SK-N-MC (cell line): ENCODE measurements around the gene BCAT1.
"Not testable (repeated sequence)": the region's sequence is repeated elsewhere in the genome, so short reads cannot be mapped to it uniquely, and the experiment has no call there.

ENCODE experiments used
- DNase-seq: peaks from one replicate; pipeline ENCODE4 v3.0.0-alpha.2; 2011; ENCODE audit warnings: low read depth, low spot score
- H3K27ac ChIP-seq: fragments of 200-600 bp; sonication (generic); 2 replicates; pipeline ENCODE4 v1.5.1; 2016; ENCODE audit warnings: mixed run types
- H3K36me3 ChIP-seq: fragments of 200-600 bp; sonication (generic); 2 replicates; pipeline ENCODE4 v1.6.1; 2017; ENCODE audit warnings: antibody characterized with exemption, low read length, mixed read lengths; ENCODE audit not compliant: insufficient read depth
- H3K4me3 ChIP-seq: fragments of 200-600 bp; sonication (generic); 2 replicates; pipeline ENCODE4 v1.5.1; 2016
- H3K9ac ChIP-seq: fragments of 200-600 bp; sonication (generic); 2 replicates; pipeline ENCODE4 v1.8.0; 2017; ENCODE audit warnings: mixed run types, mixed read lengths; ENCODE audit not compliant: insufficient read length
- H3K9me3 ChIP-seq: fragments of 200-600 bp; sonication (generic); 2 replicates; pipeline ENCODE4 v1.6.1; 2017; ENCODE audit warnings: low read depth, mild to moderate bottlenecking, antibody characterized with exemption, low read length, moderate library complexity, mixed read lengths
- EZH2 ChIP-seq: fragments of 200-600 bp; sonication (generic); IDR thresholded peaks from one replicate; pipeline ENCODE4 v1.6.1; 2017; ENCODE audit warnings: antibody characterized with exemption
- FOXP2 ChIP-seq: optimal IDR thresholded peaks from 2 replicates; pipeline ENCODE3; 2011; ENCODE audit warnings: mild to moderate bottlenecking, moderate library complexity; ENCODE audit not compliant: insufficient read depth; ENCODE audit errors: extremely low read length, control extremely low read depth
- POLR2AphosphoS5 ChIP-seq: IDR thresholded peaks from 2 replicates; pipeline ENCODE4 v1.6.1; 2012; ENCODE audit warnings: mild to moderate bottlenecking, low read depth, low read length, borderline replicate concordance

Gene BCAT1

GRCh38 chr12:24922090-24922489 lies 26.8 kb downstream of the BCAT1 start:
- H3K27ac ChIP-seq = no peak overlapping the region
- TF ChIP-seq EZH2 (no peak), POLR2AphosphoS5 (no peak), FOXP2 (no peak)
- H3K36me3 ChIP-seq = no peaks in the 10 kb centered on the region; the same call in 1 of the 2 replicates

GRCh38 chr12:24921251-24922038 lies 27.5 kb downstream of the BCAT1 start:
- no peak overlapping the region for H3K27ac ChIP-seq
- H3K36me3 ChIP-seq = no peaks in the 10 kb centered on the region; the same call in 1 of the 2 replicates
- no peaks in the 10 kb centered on the region for H3K9me3 ChIP-seq
- no peak overlapping the region for H3K9ac ChIP-seq
- no peak for DNase-seq
- no peak overlapping the region for H3K4me3 ChIP-seq
- TF ChIP-seq FOXP2 (no peak), EZH2 (no peak), POLR2AphosphoS5 (no peak)

More at GRCh38 chr12:24922090-24922489, 26.8 kb downstream of the BCAT1 start:
- Histone ChIP-seq H3K9me3 (no peaks in the 10 kb centered on the region), H3K9ac (no peak overlapping the region), H3K4me3 (no peak overlapping the region)
- no peak for DNase-seq

- no peak overlapping the region for H3K9ac ChIP-seq
- no peak overlapping the region for H3K4me3 ChIP-seq
- H3K36me3 ChIP-seq = no peaks in the 10 kb centered on the region; the same call in 1 of the 2 replicates
- no peak for DNase-seq
- no peak for TF ChIP-seq FOXP2
- TF ChIP-seq POLR2AphosphoS5 = no peak
- no peak for TF ChIP-seq EZH2
- no peak overlapping the region for H3K27ac ChIP-seq
- H3K9me3 ChIP-seq = no peaks in the 10 kb centered on the region
Observed at GRCh38 chr12:24920141-24920540, 28.8 kb downstream of the BCAT1 start.

GRCh38 chr12:24919346-24920001 lies 29.4 kb downstream of the BCAT1 start:
- Histone ChIP-seq H3K9ac (no peak overlapping the region), H3K9me3 (no peaks in the 10 kb centered on the region), H3K4me3 (no peak overlapping the region), H3K27ac (no peak overlapping the region), H3K36me3 (no peaks in the 10 kb centered on the region; the same call in 1 of the 2 replicates)
- TF ChIP-seq POLR2AphosphoS5 = no peak
- TF ChIP-seq FOXP2 = no peak
- no peak for TF ChIP-seq EZH2
- DNase-seq = no peak

- Histone ChIP-seq H3K9me3 (no peaks in the 10 kb centered on the region), H3K9ac (no peak overlapping the region), H3K36me3 (no peaks in the 10 kb centered on the region; the same call in 1 of the 2 replicates), H3K4me3 (no peak overlapping the region), H3K27ac (no peak overlapping the region)
- TF ChIP-seq POLR2AphosphoS5 = no peak
- DNase-seq = no peak
Observed at GRCh38 chr12:24918596-24918995, 30.3 kb downstream of the BCAT1 start.

- Histone ChIP-seq H3K36me3 (no peaks in the 10 kb centered on the region; the same call in 1 of the 2 replicates), H3K9me3 (no peaks in the 10 kb centered on the region), H3K4me3 (no peak overlapping the region), H3K27ac (no peak overlapping the region), H3K9ac (no peak overlapping the region)
- DNase-seq = no peak
- TF ChIP-seq POLR2AphosphoS5 (no peak), FOXP2 (no peak), EZH2 (no peak)
Observed at GRCh38 chr12:24915501-24915900, 33.4 kb downstream of the BCAT1 start.

- Histone ChIP-seq H3K4me3 (no peak overlapping the region), H3K36me3 (peaks cover 10% of the 10 kb centered on the region; the same call in 1 of the 2 replicates), H3K9ac (no peak overlapping the region), H3K9me3 (no peaks in the 10 kb centered on the region), H3K27ac (no peak overlapping the region)
- no peak for DNase-seq
- TF ChIP-seq EZH2 (no peak), FOXP2 (no peak), POLR2AphosphoS5 (no peak)
Observed at GRCh38 chr12:24913953-24914352, 34.9 kb downstream of the BCAT1 start.

GRCh38 chr12:24913130-24913529 lies 35.8 kb downstream of the BCAT1 start:
- no peak overlapping the region for H3K27ac ChIP-seq
- no peak overlapping the region for H3K4me3 ChIP-seq
- H3K9me3 ChIP-seq = no peaks in the 10 kb centered on the region
- TF ChIP-seq FOXP2 = no peak
- TF ChIP-seq EZH2 = no peak
- TF ChIP-seq POLR2AphosphoS5 = no peak
- DNase-seq = no peak
- no peak overlapping the region for H3K9ac ChIP-seq
- peaks cover 13% of the 10 kb centered on the region; the same call in 1 of the 2 replicates for H3K36me3 ChIP-seq

GRCh38 chr12:24911271-24911791 lies 37.6 kb downstream of the BCAT1 start:
- no peak overlapping the region for H3K4me3 ChIP-seq
- no peak for TF ChIP-seq FOXP2
- no peak for TF ChIP-seq POLR2AphosphoS5
- no peak for TF ChIP-seq EZH2
- H3K27ac ChIP-seq = no peak overlapping the region
- no peaks in the 10 kb centered on the region for H3K9me3 ChIP-seq
- H3K36me3 ChIP-seq = peaks cover 13% of the 10 kb centered on the region; the same call in 1 of the 2 replicates
- no peak for DNase-seq
- no peak overlapping the region for H3K9ac ChIP-seq

GRCh38 chr12:24910192-24910591 lies 38.7 kb downstream of the BCAT1 start:
- not testable (repeated sequence) for H3K9ac ChIP-seq, DNase-seq, H3K9me3 ChIP-seq, H3K27ac ChIP-seq, H3K4me3 ChIP-seq
- H3K36me3 ChIP-seq = peaks cover 13% of the 10 kb centered on the region; the same call in 1 of the 2 replicates
